Body of pancreas (tissue), 4 donors: Measurements from ENCODE around the gene FBRSL1. TPM values are rescaled to one million over a fixed set of nuclear protein-coding genes. Genes with fewer than 3 reads are reported as not detected.

Experiments used
- ATAC-seq: fragments of 150-250 bp; one replicate; pipeline ENCODE4 v1.9.1; 2016
- DNase-seq, 4 donors: peaks; one replicate each; pipeline ENCODE4 v3.0.0-alpha.2; 2019
- H3K27ac ChIP-seq, 4 donors: fragments of 200-600 bp; sonication (generic); 1 replicate in 3 of 4; 2 replicates in 1 of 4; pipeline versions ENCODE4 v1.5.1 to v1.6.1; 2016 to 2019; ENCODE audit warnings: mild to moderate bottlenecking in 1 of 4, mixed read lengths in 1 of 4, moderate library complexity in 1 of 4
- H3K27me3 ChIP-seq, 2 donors: fragments of 200-600 bp; sonication (generic); one replicate each; pipeline ENCODE4 v1.6.0; 2016; ENCODE audit warnings: mild to moderate bottlenecking in 1 of 2
- H3K36me3 ChIP-seq, 2 donors: fragments of 200-600 bp; sonication (generic); replicated peaks in 1 of 2; 2 replicates each; pipeline ENCODE4 v1.5.1; 2016; ENCODE audit warnings: low read depth in 2 of 2; ENCODE audit not compliant: insufficient read depth in 1 of 2
- H3K4me1 ChIP-seq: fragments of 200-600 bp; sonication (generic); one replicate; pipeline ENCODE4 v1.6.0; 2016
- H3K4me3 ChIP-seq, 2 donors: fragments of 200-600 bp; sonication (generic); 1 replicate in 1 of 2; 2 replicates in 1 of 2; pipeline ENCODE4 v1.5.1; 2016 to 2019
- H3K9me3 ChIP-seq, 3 donors: fragments of 200-600 bp; sonication (generic); 1 replicate in 2 of 3; 2 replicates in 1 of 3; pipeline ENCODE4 v1.5.1; 2016
- POLR2A ChIP-seq, 3 donors: fragments of 450-650 bp; IDR thresholded peaks; one replicate each; pipeline ENCODE4 v1.6.1; 2016; ENCODE audit warnings: antibody characterized with exemption in 3 of 3, mild to moderate bottlenecking in 2 of 3
- WGBS, 2 donors: methylation state at CpG; one replicate each; pipeline ENCODE4 v1.1.5; 2017; 5-methylcytosine and 5-hydroxymethylcytosine counted together
- intact Hi-C: fragments of 100-400 bp; cut with DNase I; formaldehyde crosslinking; loops from one replicate; pipeline ENCODE4 v1.15.1; 2023
- total RNA-seq, 2 donors: library from RNA; depleted of rRNA; stranded (reverse); fragments of >200 nt; gene quantifications; one replicate each; pipeline ENCODE4 v1.1.0, GENCODE V29; 2016
- TF ChIP-seq, protein P1 (sequence below), 7 experiments: fragments of 450-650 bp in 4 of 7; fragments of 200-600 bp in 3 of 7; sonication (generic) in 3 of 7; IDR thresholded peaks; one replicate each; pipeline ENCODE4 v1.5.1; 2016 to 2019; ENCODE audit warnings: antibody characterized with exemption in 7 of 7

FBRSL1 gene
- total RNA-seq, 2 donors from 2014 or later = 29.8 to 50.1 TPM

DNA sequence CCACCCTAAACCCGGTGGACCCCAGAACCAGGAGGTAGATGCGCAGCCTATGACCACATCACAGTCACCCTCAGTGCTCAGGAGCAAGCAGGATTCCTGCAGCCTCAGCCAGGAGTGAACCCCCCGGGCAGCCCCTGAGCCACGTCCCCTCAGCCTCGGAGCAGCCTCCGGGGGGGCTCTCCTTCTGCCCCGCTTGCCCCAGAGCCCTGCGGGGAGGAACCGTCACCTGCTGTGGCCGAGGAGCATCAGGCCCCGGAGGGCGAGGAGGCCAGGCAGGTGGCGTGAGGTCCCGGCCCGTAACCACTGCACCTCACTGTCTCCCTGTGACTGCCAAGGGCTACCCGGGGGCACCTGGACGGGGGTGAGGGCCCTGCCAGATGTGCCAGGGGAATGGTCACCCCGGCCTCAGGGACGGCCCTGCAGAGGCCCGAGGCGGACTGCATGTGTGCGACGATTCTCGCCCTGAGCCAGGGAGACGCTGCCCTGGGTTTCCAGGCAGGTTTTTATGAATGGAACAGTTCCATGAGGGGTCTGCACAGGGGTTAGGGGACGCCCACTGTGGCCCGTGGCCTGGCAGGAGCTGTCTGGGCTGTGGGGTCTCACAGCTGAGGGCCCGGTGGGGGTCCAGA is 58.6 kb downstream of the FBRSL1 start:
- TF ChIP-seq POLR2A (IDR thresholded peaks at IDR 0.05) = no peak
- TF ChIP-seq, protein P1, sequence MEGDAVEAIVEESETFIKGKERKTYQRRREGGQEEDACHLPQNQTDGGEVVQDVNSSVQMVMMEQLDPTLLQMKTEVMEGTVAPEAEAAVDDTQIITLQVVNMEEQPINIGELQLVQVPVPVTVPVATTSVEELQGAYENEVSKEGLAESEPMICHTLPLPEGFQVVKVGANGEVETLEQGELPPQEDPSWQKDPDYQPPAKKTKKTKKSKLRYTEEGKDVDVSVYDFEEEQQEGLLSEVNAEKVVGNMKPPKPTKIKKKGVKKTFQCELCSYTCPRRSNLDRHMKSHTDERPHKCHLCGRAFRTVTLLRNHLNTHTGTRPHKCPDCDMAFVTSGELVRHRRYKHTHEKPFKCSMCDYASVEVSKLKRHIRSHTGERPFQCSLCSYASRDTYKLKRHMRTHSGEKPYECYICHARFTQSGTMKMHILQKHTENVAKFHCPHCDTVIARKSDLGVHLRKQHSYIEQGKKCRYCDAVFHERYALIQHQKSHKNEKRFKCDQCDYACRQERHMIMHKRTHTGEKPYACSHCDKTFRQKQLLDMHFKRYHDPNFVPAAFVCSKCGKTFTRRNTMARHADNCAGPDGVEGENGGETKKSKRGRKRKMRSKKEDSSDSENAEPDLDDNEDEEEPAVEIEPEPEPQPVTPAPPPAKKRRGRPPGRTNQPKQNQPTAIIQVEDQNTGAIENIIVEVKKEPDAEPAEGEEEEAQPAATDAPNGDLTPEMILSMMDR (IDR thresholded peaks at IDR 0.05) = no peak
- Histone ChIP-seq H3K9me3 (no peaks in the 10 kb centered on the region), H3K4me3 (no peak overlapping the region), H3K27me3 (no peaks in the 10 kb centered on the region), H3K36me3 (no peaks in the 10 kb centered on the region), H3K4me1 (peaks cover 13% of the 10 kb centered on the region), H3K27ac (no peak overlapping the region)
- DNase-seq (no peak), ATAC-seq (no peak)
- 95% methylated on average over 16 to 21 of the region's 28 CpGs for WGBS, 2 donors
- intact Hi-C loops = no loop called here

DNA sequence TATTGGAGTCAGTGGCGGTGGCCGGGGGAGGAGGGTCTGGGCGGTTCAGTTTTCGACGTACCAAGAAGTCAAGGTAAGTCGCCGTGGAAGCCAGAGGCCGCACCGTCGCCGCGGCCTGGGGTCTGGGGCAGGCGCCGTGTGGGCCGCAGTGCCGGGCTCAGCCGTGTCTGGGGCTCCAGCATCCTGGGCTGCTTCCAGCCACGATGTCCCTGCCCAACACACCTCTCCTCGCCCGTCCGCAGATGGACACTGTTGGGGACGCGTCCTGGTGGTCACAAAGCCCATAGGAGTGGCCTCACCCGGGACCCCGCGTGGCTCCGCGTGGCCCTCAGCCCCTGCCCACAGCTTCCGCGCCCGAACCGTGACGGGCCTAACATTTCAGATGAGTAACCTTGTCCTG is 59.1 kb downstream of the FBRSL1 start:
- WGBS, 2 donors = 92 to 94% methylated on average over 16 to 29 of the region's 33 CpGs
- intact Hi-C loops = no loop called here
- Histone ChIP-seq H3K27ac (no peak overlapping the region), H3K4me1 (peaks cover 13% of the 10 kb centered on the region), H3K36me3 (no peaks in the 10 kb centered on the region), H3K4me3 (no peak overlapping the region), H3K27me3 (no peaks in the 10 kb centered on the region), H3K9me3 (no peaks in the 10 kb centered on the region)
- no peak for DNase-seq
- TF ChIP-seq, protein P1 (IDR thresholded peaks at IDR 0.05) = no peak
- no peak for TF ChIP-seq POLR2A (IDR thresholded peaks at IDR 0.05)
- ATAC-seq = no peak

DNA sequence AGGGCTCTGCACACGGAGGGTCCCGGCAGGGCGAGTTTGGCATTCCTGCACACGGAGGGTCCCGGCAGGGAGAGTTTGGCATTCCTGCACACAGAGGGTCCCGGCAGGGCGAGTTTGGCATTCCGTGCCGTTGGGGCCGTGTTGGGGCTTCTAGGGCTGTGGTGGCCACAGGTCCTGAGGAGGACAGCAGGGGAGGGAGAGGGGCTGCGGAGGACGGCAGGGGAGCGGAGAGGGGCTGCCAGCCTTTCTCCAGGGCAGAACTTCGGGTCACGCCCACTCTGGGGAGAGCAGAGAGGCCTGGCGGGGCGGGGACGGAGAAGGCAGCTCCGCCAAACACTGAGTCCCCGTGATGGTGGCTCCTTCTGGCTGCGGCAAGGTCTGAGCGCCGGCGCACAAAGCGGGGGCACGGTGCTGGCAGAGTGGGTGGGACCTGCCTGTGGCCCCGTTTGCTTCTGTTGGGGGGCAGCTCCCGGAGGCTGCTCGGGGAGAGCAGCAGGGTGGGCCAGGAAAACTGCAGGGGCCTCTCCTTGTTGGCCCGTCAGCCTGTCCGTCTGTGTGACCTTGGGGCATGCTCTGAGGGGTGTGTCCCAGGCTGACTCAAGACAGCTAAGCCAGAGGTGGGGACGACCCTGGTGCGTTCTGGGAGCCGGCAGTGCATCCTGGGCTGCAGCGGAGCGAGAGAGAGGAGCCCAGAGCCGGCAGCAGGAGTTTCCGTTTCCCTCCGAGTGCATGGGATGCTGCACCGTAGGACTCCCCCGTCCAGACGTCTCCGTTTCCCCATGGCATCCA is 60.3 kb downstream of the FBRSL1 start:
- no peak overlapping the region for H3K4me3 ChIP-seq
- intact Hi-C loops = no loop called here
- H3K4me1 ChIP-seq = peaks cover 9% of the 10 kb centered on the region
- TF ChIP-seq, protein P1 (IDR thresholded peaks at IDR 0.05) = no peak
- TF ChIP-seq POLR2A (IDR thresholded peaks at IDR 0.05) = no peak
- H3K36me3 ChIP-seq = no peaks in the 10 kb centered on the region
- DNase-seq = no peak
- WGBS, 2 donors = 83 to 92% methylated on average over 25 to 43 of the region's 43 CpGs
- no peak overlapping the region for H3K27ac ChIP-seq
- no peak for ATAC-seq
- no peaks in the 10 kb centered on the region for H3K9me3 ChIP-seq
- H3K27me3 ChIP-seq = no peaks in the 10 kb centered on the region

DNA sequence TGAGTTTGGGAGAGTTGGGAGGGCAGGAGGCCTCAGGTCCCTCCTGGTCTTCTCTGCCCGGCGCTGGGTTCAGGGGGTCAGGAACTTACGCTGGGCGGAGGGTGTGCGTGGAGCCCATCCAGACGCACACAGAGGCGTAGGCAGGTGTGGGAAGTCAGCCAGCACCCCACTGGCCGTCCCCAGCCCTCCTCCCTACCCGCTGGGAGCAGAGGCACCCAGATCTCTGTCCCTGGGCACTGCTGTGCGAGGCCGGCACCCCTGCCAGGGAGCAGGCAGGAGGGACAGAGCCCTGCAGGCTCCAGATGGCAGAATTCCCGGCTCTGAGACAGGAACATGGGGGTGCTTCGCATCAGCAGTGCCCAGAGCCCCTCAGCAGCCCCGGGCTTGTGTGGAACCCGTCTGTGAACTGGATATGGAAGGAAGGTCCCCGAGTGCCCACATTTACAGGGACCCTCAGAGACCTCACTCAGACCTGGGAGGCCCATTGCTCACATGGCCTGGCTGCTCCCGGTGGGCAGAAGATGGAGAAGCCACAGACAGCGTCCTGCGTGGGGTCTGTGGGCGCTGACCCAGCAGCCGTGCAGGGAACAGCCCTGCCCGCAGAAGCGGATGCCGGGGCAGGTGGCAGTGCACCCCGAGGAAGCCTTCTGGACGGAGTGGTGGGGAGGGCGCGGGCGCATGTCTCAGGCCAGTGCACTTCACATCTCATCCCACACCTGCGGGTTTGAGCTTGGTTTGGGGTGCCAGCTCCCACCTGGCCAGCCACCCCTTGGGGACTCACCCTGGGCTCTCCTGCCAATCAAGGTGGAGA is 61.1 kb downstream of the FBRSL1 start:
- 89 to 91% methylated on average over 16 to 30 of the region's 30 CpGs for WGBS, 2 donors
- H3K4me1 ChIP-seq = peaks cover under 1% of the 10 kb centered on the region
- ATAC-seq (no peak), DNase-seq (no peak)
- H3K27ac ChIP-seq = no peak overlapping the region
- TF ChIP-seq POLR2A (IDR thresholded peaks at IDR 0.05) = no peak
- TF ChIP-seq, protein P1 (IDR thresholded peaks at IDR 0.05) = no peak
- no peak overlapping the region for H3K4me3 ChIP-seq
- H3K27me3 ChIP-seq = no peaks in the 10 kb centered on the region
- no peaks in the 10 kb centered on the region for H3K36me3 ChIP-seq
- intact Hi-C loops = no loop called here
- H3K9me3 ChIP-seq = no peaks in the 10 kb centered on the region
